Measurements from ENCODE around the gene ENAH. TPM values are rescaled to one million over a fixed set of nuclear protein-coding genes. Genes with fewer than 3 reads are reported as not detected.
"Not testable (repeated sequence)": the region's sequence is repeated elsewhere in the genome, so short reads cannot be mapped to it uniquely, and the experiment has no call there.

The ENAH gene
- total and polyA plus RNA-seq, 10 donors = 5.1 to 98.1 (median 44.8) TPM

DNA sequence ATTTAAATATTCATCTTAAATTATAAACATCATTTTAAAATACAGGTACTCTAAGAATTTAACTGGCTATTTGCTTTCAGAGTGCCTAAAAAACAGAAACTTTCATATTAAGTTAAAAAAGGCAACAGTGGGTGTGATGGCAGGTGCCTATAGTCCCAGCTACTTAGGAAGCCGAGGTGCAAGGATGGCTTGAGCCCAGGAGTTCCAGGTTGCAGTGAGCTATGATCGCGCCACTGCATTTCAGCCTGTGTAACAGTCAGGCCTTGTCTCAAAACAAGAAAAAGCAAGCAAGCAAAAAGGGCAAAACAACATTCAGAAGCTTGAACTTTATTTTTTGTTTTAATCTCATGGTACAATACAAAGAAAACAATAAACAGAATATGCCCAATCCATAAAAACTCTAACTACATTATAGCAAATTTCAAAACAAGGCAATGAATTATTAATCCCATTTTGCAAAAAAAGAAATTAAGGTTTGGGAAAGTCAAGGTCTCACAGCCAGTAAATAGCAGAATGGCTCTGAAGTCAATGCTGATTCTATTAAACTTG, 15.2 kb downstream of the ENAH start:
- no peak overlapping the region for H3K27ac ChIP-seq
- intact Hi-C loops (cut with DNase I; ENCODE audit: low total_unique reads) = no loop called here
- TF ChIP-seq POLR2AphosphoS5 (IDR thresholded peaks at IDR 0.05) = no peak
- no peak overlapping the region for H3K4me3 ChIP-seq
- no peaks in the 10 kb centered on the region for H3K36me3 ChIP-seq
- DNase-seq = no peak
- 93 to 98% (median 94%) methylated on average over 3 of the region's 3 CpGs for WGBS, 5 donors
- peaks cover 0 to 6% (median 0%) of the 10 kb centered on the region in 8 donors for H3K9me3 ChIP-seq
- no peaks in the 10 kb centered on the region for H3K27me3 ChIP-seq (replicated peaks in 1 of 7)
- H3K4me1 ChIP-seq = peaks cover 0 to 3% (median 0%) of the 10 kb centered on the region in 6 donors

DNA sequence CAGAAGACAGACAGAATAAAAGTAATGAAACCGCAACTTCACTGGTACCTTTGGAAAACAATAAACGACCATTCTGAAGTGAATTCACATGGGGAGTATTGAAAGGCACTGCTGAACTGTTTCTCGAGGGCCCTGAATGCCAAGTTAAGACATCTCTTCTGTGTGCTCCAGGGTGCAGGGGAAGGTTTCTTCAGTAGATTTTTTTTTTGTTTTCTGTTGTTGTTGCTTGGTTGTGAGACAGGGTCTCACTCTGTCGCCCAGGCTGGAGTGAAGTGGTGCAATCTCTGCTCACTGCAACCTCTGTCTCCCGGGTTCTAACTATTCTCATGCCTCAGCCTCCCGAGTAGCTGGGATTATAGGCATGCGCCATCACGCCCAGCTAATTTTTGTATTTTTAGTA, 15.9 kb downstream of the ENAH start:
- WGBS, 5 donors = 89 to 96% (median 91%) methylated on average over 8 of the region's 8 CpGs
- H3K27me3 ChIP-seq (replicated peaks in 1 of 7); H3K4me1 ChIP-seq; DNase-seq; H3K9me3 ChIP-seq; H3K36me3 ChIP-seq; H3K4me3 ChIP-seq; intact Hi-C loops (cut with DNase I; ENCODE audit: low total_unique reads); H3K27ac ChIP-seq: not testable (repeated sequence)

DNA sequence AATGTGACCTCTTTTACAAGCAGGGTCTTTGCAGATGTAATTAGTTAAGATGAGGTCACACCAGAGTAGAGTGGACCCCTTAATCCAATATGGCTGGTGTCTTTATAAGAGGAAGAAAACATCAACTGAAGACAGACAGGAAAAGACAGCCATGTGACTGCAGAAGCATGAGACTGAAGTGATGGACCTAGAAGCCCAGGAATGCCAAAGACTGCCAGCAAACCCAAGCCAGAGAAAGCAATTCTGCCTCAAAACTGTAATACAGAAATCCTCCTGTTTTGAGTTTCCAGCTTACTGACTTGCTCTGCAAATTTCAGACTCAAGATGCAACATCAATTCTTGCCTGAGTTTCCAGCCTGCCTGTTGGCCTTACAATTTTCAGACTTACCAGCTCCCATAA, 17.3 kb downstream of the ENAH start:
- intact Hi-C loops (cut with DNase I; ENCODE audit: low total_unique reads) = no loop called here
- TF ChIP-seq, protein P1, sequence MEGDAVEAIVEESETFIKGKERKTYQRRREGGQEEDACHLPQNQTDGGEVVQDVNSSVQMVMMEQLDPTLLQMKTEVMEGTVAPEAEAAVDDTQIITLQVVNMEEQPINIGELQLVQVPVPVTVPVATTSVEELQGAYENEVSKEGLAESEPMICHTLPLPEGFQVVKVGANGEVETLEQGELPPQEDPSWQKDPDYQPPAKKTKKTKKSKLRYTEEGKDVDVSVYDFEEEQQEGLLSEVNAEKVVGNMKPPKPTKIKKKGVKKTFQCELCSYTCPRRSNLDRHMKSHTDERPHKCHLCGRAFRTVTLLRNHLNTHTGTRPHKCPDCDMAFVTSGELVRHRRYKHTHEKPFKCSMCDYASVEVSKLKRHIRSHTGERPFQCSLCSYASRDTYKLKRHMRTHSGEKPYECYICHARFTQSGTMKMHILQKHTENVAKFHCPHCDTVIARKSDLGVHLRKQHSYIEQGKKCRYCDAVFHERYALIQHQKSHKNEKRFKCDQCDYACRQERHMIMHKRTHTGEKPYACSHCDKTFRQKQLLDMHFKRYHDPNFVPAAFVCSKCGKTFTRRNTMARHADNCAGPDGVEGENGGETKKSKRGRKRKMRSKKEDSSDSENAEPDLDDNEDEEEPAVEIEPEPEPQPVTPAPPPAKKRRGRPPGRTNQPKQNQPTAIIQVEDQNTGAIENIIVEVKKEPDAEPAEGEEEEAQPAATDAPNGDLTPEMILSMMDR (IDR thresholded peaks at IDR 0.05 in 8 of 11, conservative IDR thresholded peaks at IDR 0.05 in 3 of 11) = no peak
- no peak for TF ChIP-seq POLR2A (IDR thresholded peaks at IDR 0.05)
- TF ChIP-seq POLR2AphosphoS5 (IDR thresholded peaks at IDR 0.05) = no peak

DNA sequence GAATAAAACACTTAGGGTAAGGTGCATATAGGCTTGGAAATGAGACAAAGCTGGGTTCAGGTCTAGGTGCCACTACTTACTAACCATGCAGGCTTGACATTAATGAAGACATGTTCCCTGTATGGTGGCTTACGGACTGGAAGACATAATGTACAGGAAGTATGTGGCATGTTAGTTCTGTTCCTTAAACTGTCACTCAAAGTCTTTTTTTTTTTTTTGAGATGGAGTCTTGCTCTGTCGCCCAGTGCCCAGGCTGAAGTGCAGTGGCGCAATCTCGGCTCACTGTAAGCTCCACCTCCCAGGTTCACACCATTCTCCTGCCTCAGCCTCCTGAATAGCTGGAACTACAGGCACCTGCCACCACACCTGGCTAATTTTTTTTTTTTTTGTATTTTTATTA, 20.1 kb downstream of the ENAH start:
- H3K9me3 ChIP-seq; H3K4me3 ChIP-seq; H3K36me3 ChIP-seq; H3K4me1 ChIP-seq; intact Hi-C loops (cut with DNase I; ENCODE audit: low total_unique reads); H3K27me3 ChIP-seq (replicated peaks in 1 of 7); DNase-seq; H3K27ac ChIP-seq: not testable (repeated sequence)
- WGBS, 5 donors = 62 to 81% (median 68%) methylated on average over 4 of the region's 4 CpGs

More for the DNA sequence above, 17.3 kb downstream of the ENAH start:
- no peaks in the 10 kb centered on the region for H3K36me3 ChIP-seq
- H3K4me1 ChIP-seq = peaks cover 0 to 7% (median 0%) of the 10 kb centered on the region in 6 donors
- no peak for DNase-seq
- no peaks in the 10 kb centered on the region for H3K27me3 ChIP-seq (replicated peaks in 1 of 7)
- no peak overlapping the region for H3K27ac ChIP-seq
- no peak overlapping the region for H3K4me3 ChIP-seq
- peaks cover 0 to 6% (median 0%) of the 10 kb centered on the region in 8 donors for H3K9me3 ChIP-seq

DNA sequence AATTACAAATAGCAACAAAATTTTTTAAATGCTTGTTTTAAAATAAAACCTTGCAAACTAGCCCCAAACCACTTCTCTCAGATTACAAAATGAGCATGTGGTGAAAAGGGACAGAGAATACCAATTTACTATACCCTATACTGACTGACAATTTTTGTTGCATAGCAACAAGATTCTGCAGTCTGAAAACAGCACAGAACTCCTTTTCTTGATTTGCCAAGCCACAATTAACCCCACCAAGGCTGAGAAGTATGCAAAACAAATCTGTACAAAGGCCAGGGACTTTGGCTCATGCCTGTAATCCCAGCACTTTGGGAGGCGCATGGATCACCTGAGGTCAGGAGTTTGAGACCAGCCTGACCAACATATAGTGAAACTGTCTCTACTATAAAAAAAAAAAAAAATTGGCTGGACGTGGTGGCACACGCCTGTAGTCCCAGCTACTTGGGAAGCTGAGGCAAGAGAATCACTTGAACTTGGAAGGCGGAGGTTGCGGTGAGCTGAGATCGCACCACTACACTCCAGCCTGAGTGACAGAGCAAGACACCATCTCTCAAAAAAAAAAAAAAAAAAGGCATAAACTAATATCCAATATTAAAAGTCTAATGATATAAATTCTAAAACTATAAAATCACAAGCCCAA, 21.8 kb downstream of the ENAH start:
- TF ChIP-seq, protein P1 (IDR thresholded peaks at IDR 0.05 in 8 of 11, conservative IDR thresholded peaks at IDR 0.05 in 3 of 11) = no peak
- TF ChIP-seq POLR2A (IDR thresholded peaks at IDR 0.05) (no peak), POLR2AphosphoS5 (IDR thresholded peaks at IDR 0.05) (no peak)
- Histone ChIP-seq H3K27me3 (replicated peaks in 1 of 7) (no peaks in the 10 kb centered on the region), H3K4me3 (no peak overlapping the region), H3K9me3 (no peaks in the 10 kb centered on the region), H3K36me3 (no peaks in the 10 kb centered on the region), H3K4me1 (peaks cover 0 to 17% (median 4%) of the 10 kb centered on the region in 6 donors), H3K27ac (no peak overlapping the region)
- WGBS, 5 donors = 88 to 98% (median 93%) methylated on average over 6 of the region's 6 CpGs
- intact Hi-C loops (cut with DNase I; ENCODE audit: low total_unique reads) = no loop called here
- no peak for DNase-seq
